Mesothelial cell of epicardium (in vitro differentiated cells): ENCODE measurements around the gene ANKRD65. TPM values are rescaled to one million over a fixed set of nuclear protein-coding genes. Genes with fewer than 3 reads are reported as not detected.
"Not testable (repeated sequence)": the region's sequence is repeated elsewhere in the genome, so short reads cannot be mapped to it uniquely, and the experiment has no call there.

Experiments
- DNase-seq, 2 experiments: peaks; one replicate each; pipeline ENCODE4 v3.0.0; 2021; ENCODE audit warnings: low spot score in 2 of 2; ENCODE audit not compliant: unreplicated experiment in 2 of 2
- H3K27ac Mint-ChIP-seq: 2 replicates; pipeline ENCODE4 v1.8.0; 2021; ENCODE audit warnings: mixed read lengths
- H3K27me3 Mint-ChIP-seq: 2 replicates; pipeline ENCODE4 v1.8.0; 2021; ENCODE audit warnings: low read depth, mixed read lengths
- H3K36me3 Mint-ChIP-seq: 2 replicates; pipeline ENCODE4 v1.8.0; 2021; ENCODE audit warnings: mixed read lengths
- H3K4me1 Mint-ChIP-seq: 2 replicates; pipeline ENCODE4 v1.8.0; 2021; ENCODE audit warnings: mixed read lengths
- H3K4me3 Mint-ChIP-seq: 2 replicates; pipeline ENCODE4 v1.8.0; 2021; ENCODE audit warnings: mild to moderate bottlenecking, moderate library complexity, mixed read lengths
- H3K9me3 Mint-ChIP-seq: 2 replicates; pipeline ENCODE4 v1.8.0; 2021; ENCODE audit warnings: mixed read lengths
- CTCF ChIP-seq: fragments of 200-600 bp; sonication (generic); IDR thresholded peaks from one replicate; pipeline ENCODE4 v1.5.0; 2021; ENCODE audit warnings: antibody characterized with exemption; ENCODE audit not compliant: unreplicated experiment
- total RNA-seq: library from RNA; stranded (reverse); gene quantifications from 3 replicates; pipeline ENCODE4 v1.2.1, GENCODE V29; 2021

ANKRD65 gene
- 10.9 to 12.3 TPM (median 11.3 TPM) in 3 replicates for total RNA-seq

- no peak for DNase-seq
- Mint-ChIP-seq H3K9me3 (no peaks in the 10 kb centered on the region), H3K4me3 (peak within 1 kb of the TSS; percentile 49), H3K27me3 (no peaks in the 10 kb centered on the region), H3K4me1 (peaks cover 43% of the 10 kb centered on the region), H3K36me3 (no peaks in the 10 kb centered on the region), H3K27ac (peak within 1 kb of the TSS; percentile 96)
- TF ChIP-seq CTCF = no peak
Observed at GRCh38 chr1:1421147-1421906, at the start of gene ANKRD65. TSS of gene ANKRD65 (minus strand) at chr1:1421276. CDS start at chr1:1421005, 271 bp downstream.

GRCh38 chr1:1468196-1468985, 47.3 kb upstream of the ANKRD65 start:
- DNase-seq = not testable (repeated sequence)

GRCh38 chr1:1463312-1463711, 42.2 kb upstream of the ANKRD65 start:
- TF ChIP-seq CTCF = no peak
- H3K27ac Mint-ChIP-seq = no peak overlapping the region
- H3K4me1 Mint-ChIP-seq = no peaks in the 10 kb centered on the region
- H3K36me3 Mint-ChIP-seq = no peaks in the 10 kb centered on the region
- H3K27me3 Mint-ChIP-seq = no peaks in the 10 kb centered on the region
- DNase-seq = no peak
- no peak overlapping the region for H3K4me3 Mint-ChIP-seq
- peaks cover 4% of the 10 kb centered on the region for H3K9me3 Mint-ChIP-seq

More at GRCh38 chr1:1468196-1468985, 47.3 kb upstream of the ANKRD65 start:
- not testable (repeated sequence) for H3K27ac Mint-ChIP-seq, H3K4me3 Mint-ChIP-seq, H3K9me3 Mint-ChIP-seq, H3K27me3 Mint-ChIP-seq, H3K36me3 Mint-ChIP-seq
- peaks cover 20% of the 10 kb centered on the region for H3K4me1 Mint-ChIP-seq

GRCh38 chr1:1462318-1462966, 41.4 kb upstream of the ANKRD65 start:
- Mint-ChIP-seq H3K4me3 (no peak overlapping the region), H3K4me1 (no peaks in the 10 kb centered on the region), H3K36me3 (no peaks in the 10 kb centered on the region), H3K27ac (no peak overlapping the region), H3K27me3 (no peaks in the 10 kb centered on the region), H3K9me3 (peaks cover 4% of the 10 kb centered on the region)
- TF ChIP-seq CTCF = no peak
- DNase-seq = no peak

- no peak for TF ChIP-seq CTCF
- Mint-ChIP-seq H3K27me3 (no peaks in the 10 kb centered on the region), H3K27ac (no peak overlapping the region), H3K4me1 (no peaks in the 10 kb centered on the region), H3K36me3 (no peaks in the 10 kb centered on the region), H3K4me3 (no peak overlapping the region), H3K9me3 (peaks cover 4% of the 10 kb centered on the region)
- DNase-seq = no peak
Observed at GRCh38 chr1:1461721-1462317, 40.7 kb upstream of the ANKRD65 start.
